Kidney capillary endothelial cell (primary cell): Measurements from ENCODE around the gene FAM120C.

ENCODE experiments used
- DNase-seq: peaks from one replicate; pipeline ENCODE4 v3.0.0-alpha.2; 2018; ENCODE audit warnings: low spot score

FAM120C gene

GRCh38 chrX:54157561-54157960 is 25.5 kb downstream of the FAM120C start:
- DNase-seq = no peak

DNA sequence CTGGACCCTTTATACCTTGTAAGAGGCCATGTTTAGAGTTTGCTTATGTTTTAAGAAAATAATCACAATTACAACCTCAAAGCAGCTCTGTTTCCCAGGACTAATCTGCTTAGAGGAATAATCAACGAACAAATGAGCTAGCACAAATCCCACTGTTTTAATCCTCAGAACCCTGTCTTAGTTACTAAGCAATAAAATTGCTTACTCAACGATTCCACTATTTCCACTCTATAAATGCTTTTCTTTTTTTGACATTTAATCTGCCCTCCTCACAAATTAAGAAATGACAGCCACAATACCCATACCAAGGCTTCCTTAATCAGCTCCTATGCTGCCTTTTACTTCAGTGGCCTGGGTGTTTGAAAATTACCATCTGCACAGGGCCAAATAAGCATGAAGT is 48.8 kb downstream of the FAM120C start:
- DNase-seq = no peak

GRCh38 chrX:54116391-54116790 is 66.7 kb downstream of the FAM120C start:
- DNase-seq = no peak

DNA sequence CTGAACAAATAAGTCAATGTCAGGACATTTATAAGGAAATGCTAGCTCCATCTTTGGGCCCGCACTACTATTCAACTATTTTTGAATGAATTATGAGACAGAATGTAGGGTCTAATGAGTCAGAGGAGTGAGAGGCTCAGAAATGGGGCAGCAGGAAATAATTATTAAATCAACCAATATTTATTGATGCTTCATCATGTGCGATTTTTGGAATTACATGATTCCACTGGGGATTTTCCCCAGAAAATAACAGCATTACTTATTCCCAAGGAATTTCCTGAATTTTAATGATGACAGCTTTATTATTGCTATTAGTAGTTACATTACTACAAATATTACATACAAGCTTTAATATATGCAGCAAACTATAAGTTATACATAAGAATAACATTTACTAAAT is 89.5 kb downstream of the FAM120C start:
- DNase-seq = no peak

GRCh38 chrX:54093159-54093558 is 89.9 kb downstream of the FAM120C start:
- no peak for DNase-seq

DNA sequence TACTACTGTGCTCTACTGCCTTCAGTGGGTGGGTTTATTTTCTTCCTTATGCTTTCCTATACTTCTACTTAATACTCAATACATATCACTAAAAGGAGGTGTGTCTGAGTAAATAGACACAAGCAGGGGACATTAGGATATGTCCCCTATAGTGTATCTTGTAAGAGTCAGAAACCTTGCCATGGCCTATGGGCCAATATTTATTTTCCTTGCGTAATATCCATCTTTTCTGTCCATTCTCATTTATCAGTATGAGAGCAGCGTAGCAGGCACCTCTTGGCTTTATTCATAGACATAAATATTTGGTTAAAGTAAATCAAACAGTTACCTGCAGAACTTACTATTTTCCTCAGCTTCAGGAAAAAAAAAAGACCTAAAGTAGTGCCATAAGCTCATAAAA is 92.2 kb downstream of the FAM120C start:
- DNase-seq = no peak

DNA sequence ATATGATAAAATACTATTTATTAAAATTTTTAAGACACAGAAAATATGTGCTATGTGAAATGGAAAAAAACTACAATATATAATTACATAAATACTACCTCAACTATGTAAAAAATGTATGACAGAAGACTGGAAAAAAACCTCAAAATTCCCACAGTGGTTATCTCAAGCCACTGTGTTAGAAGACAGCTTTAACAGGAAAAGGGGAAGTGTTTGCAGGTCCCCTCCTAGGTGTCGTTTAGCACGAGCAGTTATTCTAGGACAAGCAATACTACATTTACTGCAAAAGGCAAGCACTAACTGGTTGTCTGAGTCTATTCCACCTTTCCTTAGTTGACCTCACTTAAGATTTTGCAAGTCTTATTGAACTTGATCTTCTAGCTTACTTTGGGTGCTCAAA is 93.9 kb downstream of the FAM120C start:
- no peak for DNase-seq

- DNase-seq = no peak
Measured at GRCh38 chrX:54087661-54088060, 95.4 kb downstream of the FAM120C start.

DNA sequence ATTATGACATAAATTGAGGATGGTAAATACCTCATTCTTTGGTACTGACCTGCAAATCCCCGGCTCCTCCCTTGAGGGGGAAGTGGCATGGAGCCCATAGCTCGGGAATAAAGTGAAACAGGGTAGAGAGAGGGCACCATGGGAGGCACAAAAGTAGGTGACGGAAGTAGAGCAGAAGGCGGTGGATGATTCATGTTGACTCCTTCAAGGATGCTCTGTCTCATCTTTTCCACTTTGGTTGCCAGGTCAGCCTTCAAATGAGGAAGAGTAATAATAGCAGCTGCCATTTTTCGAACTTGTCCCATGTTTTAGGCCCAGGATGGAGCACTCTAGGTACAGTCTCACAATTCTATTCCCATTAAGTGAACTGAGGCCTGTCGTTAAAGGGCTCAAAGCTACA is 97.4 kb downstream of the FAM120C start:
- no peak for DNase-seq

DNA sequence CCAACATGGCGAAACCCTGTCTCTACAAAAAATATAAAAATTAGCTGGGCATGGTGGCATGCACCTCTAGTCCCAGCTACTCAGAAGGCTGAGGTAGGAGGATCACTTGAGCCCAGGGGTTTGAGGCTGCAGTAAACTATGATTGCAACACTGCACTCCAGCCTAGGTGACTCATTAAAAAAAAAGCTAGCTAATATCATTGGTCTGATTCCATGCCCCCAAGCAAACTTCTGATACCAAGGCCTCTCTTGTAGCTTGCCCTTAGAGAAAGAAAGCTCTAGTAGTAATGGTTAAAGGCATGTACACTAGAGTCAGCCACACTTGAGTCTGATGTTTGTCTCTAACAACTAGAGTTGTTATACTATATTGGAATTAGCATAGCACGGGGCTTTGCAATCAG is 106.2 kb downstream of the FAM120C start:
- no peak for DNase-seq

DNA sequence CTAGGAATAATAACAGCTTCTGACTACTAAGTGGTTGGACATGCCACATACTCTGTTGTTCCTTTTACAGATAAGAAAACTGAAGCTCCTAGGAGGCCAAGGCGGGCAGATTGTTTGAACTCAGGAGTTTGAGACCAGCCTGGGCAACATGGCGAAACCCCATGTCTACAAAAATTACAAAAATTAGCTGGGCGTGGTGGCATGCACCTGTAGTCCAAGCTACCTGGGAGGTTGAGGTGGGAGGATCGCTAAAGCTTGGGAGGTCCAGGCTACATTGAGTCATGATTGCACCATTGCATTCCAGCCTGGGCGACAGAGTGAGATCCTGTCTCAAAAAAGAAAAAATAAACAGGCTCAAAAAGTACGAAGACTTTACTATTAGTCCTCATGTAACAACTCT is 108.2 kb downstream of the FAM120C start:
- DNase-seq = no peak

GRCh38 chrX:54067766-54068165 is 115.3 kb downstream of the FAM120C start:
- no peak for DNase-seq

DNA sequence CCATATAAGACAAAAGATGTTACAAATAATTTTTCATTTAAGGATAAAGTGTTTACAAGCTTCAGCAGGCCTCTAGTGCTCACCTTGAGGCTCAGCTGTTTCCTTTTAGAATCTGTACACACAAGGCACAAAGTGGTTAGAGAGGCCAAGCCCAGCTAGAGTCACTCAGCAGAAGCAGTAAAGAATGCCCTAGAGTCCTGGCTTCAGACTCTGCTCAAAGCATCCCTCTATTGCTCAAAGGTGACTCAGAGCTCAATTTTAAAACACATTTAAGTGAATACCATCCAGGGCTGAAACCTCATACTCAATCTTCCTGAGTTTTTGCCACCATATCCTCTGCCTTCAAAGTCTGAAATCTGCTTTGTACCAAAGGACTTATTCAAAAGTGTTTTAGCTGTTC is 116.2 kb downstream of the FAM120C start:
- DNase-seq = no peak

GRCh38 chrX:54064564-54064963 is 118.5 kb downstream of the FAM120C start:
- no peak for DNase-seq

GRCh38 chrX:54063361-54063760 is 119.7 kb downstream of the FAM120C start:
- DNase-seq = no peak

DNA sequence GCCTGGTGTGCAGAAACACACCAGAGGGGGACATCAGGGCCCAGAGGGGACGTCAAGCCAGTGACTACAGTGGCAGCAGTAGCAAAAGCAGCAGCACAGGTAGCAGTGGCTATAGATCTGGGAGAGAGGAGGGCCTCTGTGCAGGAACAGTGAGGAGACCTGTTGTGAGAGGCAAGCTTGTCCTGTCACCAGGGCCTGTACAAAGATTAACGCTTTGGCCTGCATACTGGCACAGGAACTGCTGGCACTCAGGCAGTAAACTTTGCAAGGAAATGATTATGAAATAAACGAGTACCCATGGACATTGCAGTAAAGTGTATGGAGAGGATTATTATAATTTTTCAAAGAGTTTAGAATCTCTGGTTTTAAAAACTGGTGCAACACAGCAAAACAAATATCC is 133.3 kb downstream of the FAM120C start:
- DNase-seq = no peak

DNA sequence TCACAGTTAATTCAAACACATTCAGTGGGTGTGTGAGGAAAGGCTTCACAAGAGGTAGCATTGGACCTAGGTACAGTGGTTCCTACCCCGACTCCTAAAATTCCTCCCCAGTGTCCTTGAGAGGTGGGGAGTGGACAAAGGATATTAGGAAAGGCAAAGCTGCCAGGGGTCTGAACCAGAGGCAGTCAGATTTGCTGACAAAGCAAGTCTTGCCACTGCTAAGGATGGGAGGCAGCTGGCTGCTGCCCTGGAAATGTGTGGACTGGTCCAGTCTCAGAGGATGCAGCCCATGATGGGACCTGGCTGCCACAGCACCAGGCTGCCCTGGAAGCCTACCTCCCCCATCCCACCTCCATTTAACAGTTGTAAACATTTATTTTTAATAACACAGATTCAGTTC is 134.6 kb downstream of the FAM120C start:
- no peak for DNase-seq

DNA sequence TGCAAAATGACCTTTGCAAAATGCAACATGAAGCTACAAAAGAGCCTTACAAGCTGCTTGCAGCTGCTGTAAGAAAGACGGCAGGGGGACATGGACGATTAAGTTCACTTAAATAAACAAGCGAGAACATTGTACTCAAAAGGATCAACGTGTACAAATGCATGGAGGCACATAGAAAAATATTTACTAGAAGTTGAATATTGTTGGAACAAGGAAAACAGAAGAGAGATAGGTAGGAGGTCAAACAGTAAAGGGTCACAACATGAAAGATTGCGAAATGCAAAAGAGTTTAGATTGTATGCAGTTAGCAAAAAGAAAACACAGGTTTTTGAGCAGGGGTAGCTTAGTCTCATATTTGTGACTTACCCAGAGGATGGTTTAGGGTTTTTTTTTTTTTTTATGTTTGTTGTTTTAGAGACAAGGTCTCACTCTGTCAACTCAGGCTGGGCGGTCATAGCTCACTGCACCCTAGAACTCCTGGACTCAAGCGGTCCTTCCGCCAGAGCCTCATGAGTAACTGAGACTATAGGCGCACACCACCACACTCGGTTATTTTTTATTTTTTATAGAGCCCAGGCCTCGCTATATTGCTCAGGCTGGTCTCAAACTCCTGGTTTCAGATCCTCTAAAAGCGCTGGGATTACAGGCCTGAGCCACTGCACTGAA is 137.4 kb downstream of the FAM120C start:
- DNase-seq = no peak

GRCh38 chrX:54044877-54045338 is 138.1 kb downstream of the FAM120C start:
- no peak for DNase-seq

DNA sequence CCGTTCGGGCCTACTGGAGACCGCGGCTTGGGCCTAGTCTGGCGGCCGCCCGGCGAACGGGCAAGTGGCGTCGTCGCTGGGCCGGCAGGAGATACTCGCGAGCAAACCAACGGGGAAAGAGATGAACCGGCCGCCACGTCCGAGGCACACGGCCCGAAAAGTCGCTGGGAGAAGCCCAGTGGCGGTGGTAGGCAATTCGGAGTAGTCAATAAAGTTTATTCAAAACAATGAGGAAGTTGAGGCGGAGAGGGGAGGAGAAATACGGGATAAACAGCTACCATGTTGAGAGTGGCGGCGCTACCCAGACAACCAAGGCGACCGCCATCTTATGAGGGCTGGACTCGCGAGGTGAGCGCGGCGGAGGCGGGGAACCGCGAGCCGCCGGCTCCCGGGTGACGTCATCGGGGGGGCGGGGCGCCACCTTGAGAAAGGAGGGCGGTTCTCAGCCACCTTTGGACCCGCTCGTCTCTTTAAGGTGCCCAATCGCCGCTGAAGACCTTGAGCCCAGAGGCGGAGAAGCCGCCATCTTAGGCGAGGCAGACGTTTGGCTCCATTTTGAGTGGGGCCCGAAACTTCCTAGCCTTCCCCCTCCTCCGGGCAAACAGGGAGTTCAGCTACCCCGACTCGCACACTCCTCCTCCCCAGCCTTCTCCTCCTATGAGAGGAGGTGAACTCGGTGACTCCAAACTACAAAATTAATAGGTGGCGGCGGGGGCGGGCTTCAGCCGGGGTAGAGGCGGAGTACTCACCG is 138.8 kb downstream of the FAM120C start, which contains the start of gene PHF8:
PHF8 (minus strand) TSS at position 348 of the 751 bp plus-strand sequence. CDS start 1,745 bp downstream, outside the sequence.
- DNase-seq = peak; percentile 70

DNA sequence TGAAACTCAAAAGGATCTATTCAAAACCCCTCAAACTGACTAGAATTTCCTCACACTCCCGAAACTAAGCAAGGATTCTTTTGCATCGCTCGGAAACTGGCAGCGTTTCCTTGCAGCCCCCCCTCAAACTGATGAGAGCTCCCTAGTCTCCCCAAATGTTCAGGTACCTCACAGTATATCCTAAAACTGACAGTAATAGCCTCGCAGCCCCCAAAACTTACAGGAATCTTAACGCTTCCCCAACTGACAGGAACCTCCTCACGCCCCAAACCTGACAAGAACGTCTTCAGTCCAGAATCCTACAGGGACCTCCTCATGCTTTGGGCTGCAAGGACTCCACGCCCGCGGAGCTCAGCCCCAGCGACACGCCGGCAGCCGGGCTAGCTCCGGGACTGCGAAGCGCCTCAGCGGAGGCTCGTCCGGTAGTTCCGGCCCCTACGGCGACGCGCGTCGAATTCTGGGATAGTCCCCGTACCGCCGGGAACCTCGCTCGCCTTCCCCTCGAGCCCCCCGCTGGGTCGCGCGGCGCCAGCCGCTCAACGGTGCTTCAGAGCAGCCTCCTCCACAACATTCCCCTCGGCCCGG is 139.4 kb downstream of the FAM120C start:
- DNase-seq = no peak

GRCh38 chrX:54043056-54043455 is 140.0 kb downstream of the FAM120C start:
- DNase-seq = no peak

- DNase-seq = no peak
Measured at GRCh38 chrX:54042609-54043021, 140.4 kb downstream of the FAM120C start.
